Measurements from ENCODE around the gene HOXB6. TPM values are rescaled to one million over a fixed set of nuclear protein-coding genes. Genes with fewer than 3 reads are reported as not detected.

HOXB6 gene
- total RNA-seq, 4 donors from 2014 or later: 0.66 to 5.1 (median 2.9) TPM

DNA sequence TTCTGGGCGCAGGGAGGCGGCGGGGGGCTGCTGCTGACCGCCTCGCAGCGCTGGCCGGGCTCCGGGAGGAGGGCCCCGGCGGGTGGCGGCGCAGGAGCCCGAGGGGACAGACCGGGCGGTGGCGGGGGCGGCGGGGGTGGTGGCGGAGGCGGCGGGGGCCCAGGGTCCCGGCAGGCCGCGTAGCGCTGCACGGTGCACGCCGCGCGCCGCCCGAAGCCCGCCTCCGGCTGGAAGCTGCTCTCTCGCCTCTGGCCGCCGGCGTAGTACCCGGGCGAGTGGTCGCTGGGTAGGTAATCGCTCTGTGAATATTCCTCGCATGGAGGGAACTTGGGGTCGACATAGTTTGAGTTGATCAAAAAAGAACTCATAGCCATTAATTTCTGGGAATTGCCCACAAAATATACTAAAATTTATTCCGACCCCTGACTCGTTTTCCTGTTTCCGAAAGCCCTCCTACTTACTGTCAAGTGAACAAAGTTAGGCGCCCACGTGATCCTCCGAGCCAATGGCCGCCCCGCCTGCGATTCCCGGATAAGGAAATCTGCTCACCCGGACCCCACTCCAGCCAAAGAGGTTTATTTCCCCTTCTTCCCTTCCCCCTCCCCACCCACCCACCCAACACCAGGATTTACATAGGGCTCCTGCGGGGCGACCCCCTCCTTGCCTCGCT is 26.7 kb downstream of the HOXB6 start, which contains the start of gene HOXB4:
HOXB4 (minus strand) TSS at position 405 of the 670 bp plus-strand sequence; CDS start at position 374, 31 bp downstream.
- TF ChIP-seq EP300 (IDR thresholded peaks at IDR 0.05) (peak in 1 of 2 donors; percentile 56), POLR2A (IDR thresholded peaks at IDR 0.05) (peak in 1 of 2 donors; percentile 32)
- TF ChIP-seq, protein P1, sequence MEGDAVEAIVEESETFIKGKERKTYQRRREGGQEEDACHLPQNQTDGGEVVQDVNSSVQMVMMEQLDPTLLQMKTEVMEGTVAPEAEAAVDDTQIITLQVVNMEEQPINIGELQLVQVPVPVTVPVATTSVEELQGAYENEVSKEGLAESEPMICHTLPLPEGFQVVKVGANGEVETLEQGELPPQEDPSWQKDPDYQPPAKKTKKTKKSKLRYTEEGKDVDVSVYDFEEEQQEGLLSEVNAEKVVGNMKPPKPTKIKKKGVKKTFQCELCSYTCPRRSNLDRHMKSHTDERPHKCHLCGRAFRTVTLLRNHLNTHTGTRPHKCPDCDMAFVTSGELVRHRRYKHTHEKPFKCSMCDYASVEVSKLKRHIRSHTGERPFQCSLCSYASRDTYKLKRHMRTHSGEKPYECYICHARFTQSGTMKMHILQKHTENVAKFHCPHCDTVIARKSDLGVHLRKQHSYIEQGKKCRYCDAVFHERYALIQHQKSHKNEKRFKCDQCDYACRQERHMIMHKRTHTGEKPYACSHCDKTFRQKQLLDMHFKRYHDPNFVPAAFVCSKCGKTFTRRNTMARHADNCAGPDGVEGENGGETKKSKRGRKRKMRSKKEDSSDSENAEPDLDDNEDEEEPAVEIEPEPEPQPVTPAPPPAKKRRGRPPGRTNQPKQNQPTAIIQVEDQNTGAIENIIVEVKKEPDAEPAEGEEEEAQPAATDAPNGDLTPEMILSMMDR (IDR thresholded peaks at IDR 0.05): no peak
- Histone ChIP-seq H3K36me3 (no peaks in the 10 kb centered on the region), H3K9me3 (no peaks in the 10 kb centered on the region), H3K4me1 (peaks cover 0 to 67% (median 16%) of the 10 kb centered on the region in 4 donors), H3K27me3 (peaks cover 0 to 89% of the 10 kb centered on the region in 2 donors), H3K4me3 (peak within 1 kb of the TSS; percentile 30 to 58 (median 44)), H3K27ac (peak within 1 kb of the TSS; percentile 43 to 85 (median 81))
- WGBS, 2 donors: 0 to 1% methylated on average over 30 to 48 of the region's 58 CpGs
- DNase-seq (ENCODE audit: low spot score in 2 of 2): peak; percentile 37 to 67

DNA sequence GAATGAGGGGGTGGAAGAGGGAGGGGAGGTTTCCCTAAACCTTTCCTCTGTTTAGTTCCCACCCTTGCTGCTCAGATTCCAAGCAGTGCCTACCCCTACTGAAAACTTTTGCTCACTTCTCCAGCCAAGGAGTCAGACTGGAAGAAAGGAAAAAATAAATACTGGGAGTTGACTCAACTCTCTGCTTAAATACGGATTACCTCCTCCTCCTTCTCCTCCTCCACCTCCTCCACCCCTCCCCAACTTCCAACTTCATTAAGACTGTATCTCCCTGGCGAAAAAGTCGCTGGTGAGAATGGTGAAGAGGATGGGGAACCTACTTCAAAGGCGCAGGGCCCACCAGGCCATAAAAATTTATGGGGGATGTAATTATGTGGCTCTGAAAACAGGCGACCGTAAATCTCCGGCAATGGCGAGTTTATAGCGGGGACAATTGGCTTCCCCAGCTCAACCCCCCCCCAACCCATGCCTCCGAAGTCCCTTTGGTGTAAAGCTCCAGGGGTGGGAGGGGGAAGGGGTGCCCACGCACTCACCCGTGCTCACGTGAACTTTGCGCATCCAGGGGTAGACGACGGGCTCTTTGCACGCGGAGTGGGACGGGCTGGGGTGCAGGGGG is 27.3 kb downstream of the HOXB6 start:
- Histone ChIP-seq H3K27ac (peak overlapping the region; percentile 43 to 85 (median 81)), H3K4me3 (peak overlapping the region; percentile 30 to 58 (median 44)), H3K36me3 (no peaks in the 10 kb centered on the region), H3K27me3 (peaks cover 0 to 88% of the 10 kb centered on the region in 2 donors), H3K4me1 (peaks cover 0 to 67% (median 16%) of the 10 kb centered on the region in 4 donors), H3K9me3 (no peaks in the 10 kb centered on the region)
- TF ChIP-seq POLR2A (IDR thresholded peaks at IDR 0.05): no peak
- no peak for TF ChIP-seq EP300 (IDR thresholded peaks at IDR 0.05)
- TF ChIP-seq, protein P1 (IDR thresholded peaks at IDR 0.05): no peak
- WGBS, 2 donors: 2 to 3% methylated on average over 15 to 19 of the region's 19 CpGs
- no peak for DNase-seq (ENCODE audit: low spot score in 2 of 2)

DNA sequence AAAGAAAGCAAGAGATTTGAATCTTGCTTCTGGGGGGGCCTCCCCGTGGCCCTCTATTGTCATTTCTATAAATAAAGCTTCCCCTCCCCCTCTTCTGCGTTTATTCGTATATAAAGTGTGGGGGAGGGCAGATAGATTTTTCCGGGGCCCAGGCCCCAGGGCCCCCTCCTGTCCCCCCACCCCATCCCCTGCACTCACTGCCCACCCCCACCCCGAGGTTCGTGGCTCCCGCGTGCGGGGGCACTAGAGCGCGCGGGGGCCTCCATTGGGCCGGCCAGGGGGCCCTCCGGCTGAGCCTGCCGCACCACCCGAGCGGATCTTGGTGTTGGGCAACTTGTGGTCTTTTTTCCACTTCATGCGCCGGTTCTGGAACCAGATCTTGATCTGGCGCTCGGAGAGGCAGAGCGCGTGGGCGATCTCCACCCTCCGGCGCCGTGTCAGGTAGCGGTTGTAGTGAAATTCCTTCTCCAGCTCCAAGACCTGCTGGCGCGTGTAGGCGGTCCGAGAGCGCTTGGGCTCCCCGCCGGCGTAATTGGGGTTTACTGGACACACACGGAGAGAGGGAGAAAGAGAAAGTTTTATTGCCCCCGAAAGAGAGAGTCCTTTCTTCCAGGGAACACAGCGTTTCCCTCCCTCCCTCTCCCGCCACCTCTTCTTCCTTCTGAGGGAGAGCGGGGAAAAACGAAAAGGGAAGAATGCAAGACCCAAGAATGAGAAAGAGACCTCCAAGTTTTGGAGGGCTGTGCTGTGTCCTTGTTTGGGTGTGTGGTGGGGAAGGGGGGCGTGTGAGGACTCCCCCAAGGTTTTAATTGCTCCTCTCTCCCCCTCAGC is 28.1 kb downstream of the HOXB6 start:
- peak overlapping the region; percentile 43 to 85 (median 81) for H3K27ac ChIP-seq
- H3K36me3 ChIP-seq: no peaks in the 10 kb centered on the region
- no peaks in the 10 kb centered on the region for H3K9me3 ChIP-seq
- no peak for DNase-seq (ENCODE audit: low spot score in 2 of 2)
- peaks cover 0 to 87% of the 10 kb centered on the region in 2 donors for H3K27me3 ChIP-seq
- peaks cover 0 to 65% (median 16%) of the 10 kb centered on the region in 4 donors for H3K4me1 ChIP-seq
- TF ChIP-seq, protein P1 (IDR thresholded peaks at IDR 0.05): no peak
- peak in 1 of 2 donors; percentile 22 for TF ChIP-seq EP300 (IDR thresholded peaks at IDR 0.05)
- TF ChIP-seq POLR2A (IDR thresholded peaks at IDR 0.05): no peak
- H3K4me3 ChIP-seq: peak overlapping the region; percentile 30 to 58 (median 44)
- WGBS, 2 donors: 3 to 5% methylated on average over 30 to 39 of the region's 43 CpGs

DNA sequence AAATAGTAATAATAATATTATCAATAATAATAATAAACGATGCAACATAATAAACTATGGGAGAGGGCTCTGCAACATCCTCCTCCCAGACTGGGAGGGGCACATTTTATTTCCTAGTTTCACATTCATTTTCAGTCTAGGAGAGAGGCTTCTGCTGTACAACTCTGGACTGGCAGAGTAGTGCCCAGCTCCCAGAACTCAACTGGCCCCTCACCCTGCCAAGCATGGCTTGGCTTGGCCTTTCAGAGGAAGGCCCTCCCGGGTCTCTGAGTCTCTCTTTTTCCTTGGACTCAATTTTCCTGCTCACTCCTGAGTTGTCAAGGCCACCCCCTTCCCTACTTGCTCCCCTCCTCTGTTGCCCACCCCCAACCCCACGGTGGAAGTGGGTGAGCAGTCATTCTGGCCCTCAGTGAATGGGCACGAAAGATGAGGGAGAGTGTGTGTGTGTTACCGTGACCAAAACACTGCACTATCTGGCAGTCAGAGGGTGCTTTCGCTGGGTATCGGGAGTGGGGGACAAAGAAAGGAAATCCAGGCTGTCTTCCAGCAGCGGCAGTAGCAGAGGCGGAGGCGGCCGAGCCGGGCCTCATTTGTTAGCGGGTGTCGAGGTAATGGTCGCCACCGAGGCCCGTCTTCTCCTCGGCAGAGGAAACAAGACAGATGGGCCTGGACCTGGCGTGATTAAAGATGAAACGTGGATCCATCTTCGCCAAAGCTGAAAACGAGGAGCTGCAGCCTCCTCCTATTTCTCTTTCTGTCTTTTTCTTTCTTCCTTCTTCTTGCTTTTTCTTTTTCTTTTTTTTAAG is 28.9 kb downstream of the HOXB6 start:
- TF ChIP-seq POLR2A (IDR thresholded peaks at IDR 0.05): no peak
- TF ChIP-seq, protein P1 (IDR thresholded peaks at IDR 0.05): no peak
- peak in 1 of 2 donors; percentile 30 for TF ChIP-seq EP300 (IDR thresholded peaks at IDR 0.05)
- Histone ChIP-seq H3K27ac (peak overlapping the region; percentile 43 to 85 (median 81)), H3K4me1 (peaks cover 0 to 67% (median 13%) of the 10 kb centered on the region in 4 donors), H3K36me3 (no peaks in the 10 kb centered on the region), H3K4me3 (peak overlapping the region in 3 of 4 donors; percentile 34 to 58 (median 53)), H3K9me3 (no peaks in the 10 kb centered on the region), H3K27me3 (peaks cover 0 to 87% of the 10 kb centered on the region in 2 donors)
- 9 to 19% methylated on average over 22 of the region's 22 CpGs for WGBS, 2 donors
- DNase-seq (ENCODE audit: low spot score in 2 of 2): no peak
